Measurements from ENCODE around the gene OTOP1.
"Not testable (repeated sequence)": the region's sequence is repeated elsewhere in the genome, so short reads cannot be mapped to it uniquely, and the experiment has no call there.

Gene OTOP1, protein sequence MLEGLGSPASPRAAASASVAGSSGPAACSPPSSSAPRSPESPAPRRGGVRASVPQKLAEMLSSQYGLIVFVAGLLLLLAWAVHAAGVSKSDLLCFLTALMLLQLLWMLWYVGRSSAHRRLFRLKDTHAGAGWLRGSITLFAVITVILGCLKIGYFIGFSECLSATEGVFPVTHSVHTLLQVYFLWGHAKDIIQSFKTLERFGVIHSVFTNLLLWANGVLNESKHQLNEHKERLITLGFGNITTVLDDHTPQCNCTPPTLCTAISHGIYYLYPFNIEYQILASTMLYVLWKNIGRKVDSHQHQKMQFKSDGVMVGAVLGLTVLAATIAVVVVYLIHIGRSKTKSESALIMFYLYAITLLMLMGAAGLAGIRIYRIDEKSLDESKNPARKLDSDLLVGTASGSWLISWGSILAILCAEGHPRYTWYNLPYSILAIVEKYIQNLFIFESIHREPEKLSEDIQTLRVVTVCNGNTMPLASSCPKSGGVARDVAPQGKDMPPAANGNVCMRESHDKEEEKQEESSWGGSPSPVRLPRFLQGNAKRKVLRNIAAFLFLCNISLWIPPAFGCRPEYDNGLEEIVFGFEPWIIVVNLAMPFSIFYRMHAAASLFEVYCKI

DNA sequence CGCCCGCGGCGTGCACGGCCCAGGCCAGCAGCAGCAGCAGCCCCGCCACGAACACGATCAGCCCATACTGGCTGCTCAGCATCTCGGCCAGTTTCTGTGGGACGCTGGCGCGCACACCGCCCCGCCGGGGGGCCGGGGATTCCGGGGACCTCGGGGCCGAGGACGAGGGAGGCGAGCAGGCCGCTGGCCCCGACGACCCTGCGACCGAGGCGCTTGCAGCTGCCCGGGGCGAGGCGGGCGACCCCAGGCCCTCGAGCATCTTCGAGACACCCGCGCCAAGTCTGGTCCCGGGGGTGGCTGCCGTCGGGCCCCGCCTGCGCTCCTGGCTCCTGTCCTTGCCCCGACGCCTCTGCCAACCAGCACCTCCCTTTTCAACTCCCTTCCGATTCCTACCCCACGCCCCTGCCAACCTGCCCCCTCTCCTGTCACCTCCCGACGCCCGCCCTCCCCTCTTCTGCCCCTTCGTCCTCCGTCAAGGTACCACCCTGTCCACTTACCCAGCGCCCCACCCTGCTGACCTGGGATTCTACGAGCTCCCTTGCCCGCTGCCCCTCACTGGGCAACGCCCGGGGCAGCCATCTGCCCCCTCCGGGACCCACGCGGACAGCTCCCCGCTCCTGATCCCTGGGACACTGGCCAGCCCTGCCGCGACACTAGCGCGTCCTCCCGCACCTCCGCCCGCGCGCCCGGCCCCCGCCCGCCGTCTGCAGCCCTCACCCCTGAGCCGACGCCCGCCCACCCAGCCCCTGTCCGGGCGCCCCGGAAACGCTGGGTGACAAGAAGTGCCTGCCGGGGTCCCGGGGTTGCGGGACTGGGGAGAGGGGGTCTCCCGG lies at the start of gene OTOP1:
Gene OTOP1, minus strand, starts transcription at position 324 of the 833 bp plus-strand sequence. Its CDS starts 65 bp downstream, at position 259.
- DNase-seq = no peak

DNA sequence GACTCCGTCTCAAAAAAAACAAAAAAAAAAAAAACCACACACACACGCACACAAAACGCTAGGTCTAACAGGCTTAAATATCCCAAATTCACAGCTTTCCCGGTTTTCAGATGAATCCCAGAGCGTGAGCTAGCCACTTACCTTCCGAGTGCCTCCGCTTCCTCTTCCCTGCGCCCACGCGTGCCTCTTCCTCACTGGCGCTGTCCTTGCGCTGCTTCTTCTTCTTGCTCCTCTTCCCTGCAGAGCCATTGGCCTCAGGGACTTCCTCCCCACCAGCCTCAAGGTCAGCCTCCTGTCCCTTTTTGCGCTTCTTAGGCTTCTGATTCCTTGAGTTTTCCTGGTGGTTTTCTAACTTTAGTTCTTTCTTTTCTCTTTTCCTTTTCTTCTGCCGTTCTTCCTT lies 47.5 kb upstream of the OTOP1 start:
- no peak for DNase-seq

DNA sequence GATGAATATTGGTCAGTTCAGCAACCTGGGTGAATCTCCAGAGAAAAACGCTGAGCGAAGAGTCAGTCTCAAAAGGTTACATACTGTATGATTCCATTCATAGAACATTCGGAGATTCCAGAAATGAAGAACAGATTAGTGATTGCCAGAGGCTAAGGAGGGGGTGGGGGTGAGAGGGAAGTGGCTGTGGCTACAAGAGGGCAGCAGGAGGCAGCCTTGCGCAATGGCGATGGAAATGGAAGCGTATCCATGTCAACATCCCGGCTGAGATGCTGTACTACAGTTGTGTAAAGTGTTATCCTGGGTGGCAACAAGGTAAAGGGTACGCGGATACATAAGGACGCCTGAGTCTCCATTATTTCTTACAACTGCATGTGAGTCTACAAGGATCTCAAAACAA lies 45.2 kb upstream of the OTOP1 start:
- no peak for DNase-seq

DNA sequence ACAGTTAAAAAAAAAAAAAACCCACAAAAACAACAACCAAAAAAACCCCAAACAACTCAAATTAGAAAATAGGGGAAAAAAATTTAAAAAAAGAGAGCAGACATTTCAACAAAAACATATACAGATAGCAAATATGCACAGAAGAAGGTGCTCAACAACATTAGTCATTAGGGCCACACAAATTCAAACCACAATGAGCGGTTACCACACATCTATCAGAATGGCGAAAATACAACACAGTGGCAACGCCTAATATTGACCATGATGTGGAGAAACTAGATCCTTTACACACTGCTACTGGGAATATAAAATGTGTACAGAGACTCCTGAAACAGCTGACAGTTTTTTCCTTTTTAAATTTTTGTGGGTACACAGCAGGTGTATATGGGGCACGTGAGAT lies 43.8 kb upstream of the OTOP1 start:
- DNase-seq = no peak

DNA sequence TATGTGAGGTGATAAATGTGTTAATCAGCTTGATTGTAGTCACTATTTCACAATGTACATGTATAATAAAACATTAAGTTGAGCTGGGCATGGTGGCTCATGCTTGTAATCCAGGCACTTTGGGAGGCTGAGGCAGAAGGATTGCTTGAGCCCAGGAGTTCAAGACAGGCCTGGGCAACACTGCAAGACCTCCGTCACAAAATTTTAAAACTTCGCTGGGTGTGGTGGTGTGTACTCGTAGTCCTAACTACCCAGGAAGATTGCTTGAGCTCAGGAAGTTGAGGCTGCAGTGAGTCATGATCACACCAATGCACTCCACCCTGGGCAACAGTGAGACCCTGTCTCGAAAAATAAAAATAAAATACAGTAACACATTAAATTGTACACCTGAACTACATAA lies 43.1 kb upstream of the OTOP1 start:
- no peak for DNase-seq

DNA sequence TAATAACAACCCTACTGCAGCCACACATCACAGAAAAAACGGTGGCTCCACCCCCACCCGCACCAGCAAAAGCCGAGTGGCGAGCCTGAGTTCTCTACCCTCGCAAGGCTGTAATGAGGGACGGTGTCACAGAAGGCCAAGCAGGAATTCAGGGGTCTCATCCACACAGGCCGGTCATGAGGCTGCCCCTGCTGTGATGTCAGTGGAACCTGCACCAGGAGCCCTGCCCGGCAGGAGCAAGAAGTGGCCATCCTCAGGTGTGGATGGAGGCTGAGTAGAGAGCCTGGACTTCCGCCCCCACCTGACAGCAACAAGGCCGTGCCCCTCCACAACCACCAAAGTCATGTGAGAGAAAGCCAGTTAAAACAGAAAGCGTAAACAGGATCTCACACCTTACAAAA lies 42.6 kb upstream of the OTOP1 start:
- DNase-seq = no peak

DNA sequence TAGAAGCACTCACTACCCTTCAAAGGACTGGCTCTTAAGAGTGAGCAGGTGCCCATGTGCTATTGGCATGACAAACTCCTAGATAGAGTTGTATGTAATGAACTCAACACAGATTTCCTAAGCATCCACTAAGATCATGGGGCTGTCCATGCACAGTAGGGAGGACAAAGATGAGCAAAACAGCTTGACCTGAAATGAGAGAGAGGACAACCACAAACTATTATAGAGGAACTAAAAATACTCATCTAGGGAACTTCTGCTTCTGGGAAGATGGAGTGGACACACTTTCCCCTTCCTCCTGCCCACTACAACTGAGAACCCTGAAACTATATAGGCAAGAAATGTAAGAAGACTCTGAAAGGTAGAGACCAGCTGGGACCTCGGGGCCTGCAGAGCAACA lies 42.0 kb upstream of the OTOP1 start:
- no peak for DNase-seq

DNA sequence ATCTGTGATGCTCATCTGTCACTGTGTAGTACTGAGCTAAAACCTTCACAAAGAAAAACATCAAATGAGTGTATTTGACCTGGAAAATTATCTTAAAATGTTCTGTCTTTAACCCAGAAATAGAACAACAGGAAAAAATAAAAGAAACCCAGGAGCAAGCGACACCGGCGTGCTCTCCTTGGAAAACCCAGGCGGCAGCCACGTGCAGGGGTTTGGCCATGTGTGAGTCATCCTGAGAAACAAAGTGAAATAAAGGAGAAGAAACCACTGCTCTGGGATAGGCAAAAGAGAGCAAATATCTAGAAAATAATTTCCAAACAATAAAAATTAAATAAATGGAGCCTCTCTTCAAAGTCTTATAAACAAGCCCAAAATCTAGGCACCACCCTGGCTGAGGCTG lies 41.3 kb upstream of the OTOP1 start:
- no peak for DNase-seq

DNA sequence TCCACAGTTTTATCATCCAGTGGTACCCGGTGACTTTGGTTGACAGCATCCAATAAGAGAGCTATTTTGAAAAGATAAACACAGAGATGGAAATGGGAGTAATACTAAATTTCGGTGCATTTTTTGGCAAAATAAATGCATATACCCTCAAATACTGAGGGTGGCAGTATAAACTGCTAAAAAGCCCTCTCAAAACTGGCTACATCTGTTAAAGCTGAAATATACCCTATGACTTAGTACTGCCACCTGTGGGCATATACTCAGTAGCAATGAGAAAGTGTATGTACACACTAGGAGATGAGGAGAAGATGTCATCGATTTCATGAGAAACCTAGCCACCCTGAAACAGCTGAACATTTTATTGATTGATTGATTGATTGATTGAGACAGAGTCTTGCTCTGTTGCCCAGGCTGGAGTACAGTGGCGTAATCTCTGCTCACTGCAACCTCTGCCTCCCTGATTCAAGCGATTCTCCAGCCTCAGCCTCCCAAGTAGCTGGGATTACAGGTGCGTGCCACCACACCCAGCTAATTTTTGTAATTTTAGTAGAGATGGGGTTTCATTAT lies 33.5 kb upstream of the OTOP1 start:
- peak; percentile 32 for DNase-seq

DNA sequence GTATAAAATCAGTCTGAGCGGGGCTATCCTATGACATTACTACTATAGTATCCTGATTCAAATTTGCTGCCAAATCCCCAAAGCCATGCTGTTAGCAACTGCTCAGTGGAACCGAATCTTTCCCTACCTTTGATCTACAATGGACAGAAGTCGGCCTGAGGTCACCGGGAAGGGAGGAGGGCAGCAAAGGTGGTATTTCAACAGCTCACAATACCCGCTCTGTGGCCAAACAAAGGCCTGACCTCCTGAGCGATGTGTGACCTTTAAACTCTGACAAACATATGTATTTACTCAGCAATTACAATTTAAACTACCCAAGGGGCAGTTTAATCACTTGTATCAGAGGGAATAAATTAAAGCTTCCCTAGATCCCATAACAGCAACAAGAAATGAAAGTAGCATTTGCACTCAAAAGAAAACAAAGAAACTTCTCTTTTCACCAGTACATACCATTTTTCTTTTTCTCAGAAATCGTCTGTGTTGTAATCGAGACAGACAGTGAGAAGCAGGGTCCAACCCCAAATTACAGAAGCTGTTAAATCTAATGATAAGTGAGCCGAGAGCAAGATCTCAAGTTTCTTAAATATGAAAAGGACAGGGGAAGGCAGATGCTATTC lies 32.9 kb upstream of the OTOP1 start:
- no peak for DNase-seq

DNA sequence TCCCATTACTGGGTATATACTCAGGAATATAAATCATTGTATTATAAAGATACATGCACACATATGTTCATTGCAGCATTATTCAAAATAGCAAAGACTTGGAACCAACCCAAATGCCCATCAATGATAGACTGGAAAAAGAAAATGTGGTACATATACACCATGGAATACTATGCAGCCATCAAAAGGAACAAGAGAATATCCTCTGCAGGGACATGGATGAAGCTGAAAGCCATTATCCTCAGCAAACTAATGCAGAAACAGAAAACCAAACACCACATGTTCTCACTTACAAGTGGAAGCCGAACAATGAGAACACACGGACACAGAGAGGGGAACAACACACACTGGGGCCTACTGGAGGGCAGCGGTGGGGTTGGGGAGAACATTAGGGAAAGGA lies 31.0 kb upstream of the OTOP1 start:
- DNase-seq = not testable (repeated sequence)

DNA sequence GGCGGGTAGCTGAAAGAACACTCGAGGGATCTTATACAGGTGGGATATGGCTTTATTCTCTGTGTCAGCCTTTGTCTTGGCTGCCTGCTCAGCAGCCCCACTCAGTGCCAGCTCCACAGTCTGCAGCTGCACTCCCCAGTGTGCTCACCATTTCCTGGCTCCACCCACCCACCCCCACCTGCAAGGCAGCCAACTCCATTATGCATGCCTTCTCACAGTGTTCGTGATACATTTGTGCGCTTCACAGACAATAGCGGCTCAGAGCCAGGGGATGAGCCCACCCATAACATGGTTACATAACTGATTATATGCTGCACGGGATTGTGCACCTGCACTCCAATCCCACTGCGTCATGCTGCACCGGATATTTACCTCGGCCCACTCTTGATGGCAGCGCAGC lies 30.1 kb upstream of the OTOP1 start:
- DNase-seq = peak; percentile 8

DNA sequence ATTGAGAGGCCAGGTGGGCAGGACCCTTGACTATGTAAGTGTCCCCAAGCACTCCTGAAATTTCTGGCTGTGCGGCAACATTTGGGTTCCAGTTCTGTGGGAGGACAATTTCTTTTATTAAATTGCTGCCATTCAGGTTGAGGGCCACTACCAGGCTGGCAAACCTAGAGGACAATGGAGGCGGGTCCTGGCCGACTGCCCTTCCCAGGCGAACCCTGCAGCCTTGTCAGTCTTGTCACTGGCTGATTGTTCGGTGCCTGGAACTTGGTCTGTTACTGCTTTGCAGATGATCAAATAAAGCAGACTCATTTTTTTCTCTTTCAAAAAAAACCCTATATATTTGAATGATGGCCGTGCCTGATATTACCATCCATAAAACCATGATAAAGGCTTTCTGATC lies 27.9 kb upstream of the OTOP1 start:
- DNase-seq = no peak

DNA sequence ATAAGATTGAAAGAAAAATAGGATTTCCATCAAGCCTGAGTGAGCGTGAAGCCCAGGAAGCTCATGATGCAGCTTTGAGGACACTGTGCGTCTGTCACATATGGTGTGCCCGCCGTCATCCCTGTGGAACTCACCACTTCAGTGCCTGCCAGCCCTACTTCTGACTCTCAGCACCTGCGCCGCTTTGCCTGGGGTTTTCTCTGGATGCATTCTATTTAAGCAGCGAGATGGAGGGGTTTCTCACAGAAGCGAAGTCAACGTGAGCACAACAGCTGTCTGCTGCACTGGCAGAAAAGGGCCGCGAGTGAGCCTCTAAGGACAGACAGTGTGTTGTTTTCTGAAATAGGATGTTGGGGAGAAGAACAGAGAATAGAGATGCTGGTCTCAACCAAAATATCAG lies 27.5 kb upstream of the OTOP1 start:
- DNase-seq = no peak

DNA sequence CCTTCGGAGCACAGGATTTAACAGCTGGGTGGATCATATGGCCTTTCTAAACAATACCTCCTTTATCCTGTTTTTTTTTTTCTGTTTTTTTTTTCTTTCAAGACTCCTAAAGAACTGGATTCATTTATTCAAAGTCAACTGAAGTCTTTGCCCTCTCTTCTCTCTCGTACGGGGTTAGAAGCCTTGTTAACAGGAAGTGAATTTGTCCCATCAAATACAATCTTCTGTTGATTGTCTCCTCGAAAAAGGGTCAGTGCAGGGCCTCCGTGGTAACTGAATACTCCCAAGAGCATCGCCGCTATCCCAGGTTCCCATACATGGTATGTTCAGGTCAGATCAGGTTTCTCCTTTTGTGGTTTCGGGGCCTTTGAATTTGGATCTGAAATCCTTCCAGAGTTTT lies 23.1 kb upstream of the OTOP1 start:
- DNase-seq = no peak

DNA sequence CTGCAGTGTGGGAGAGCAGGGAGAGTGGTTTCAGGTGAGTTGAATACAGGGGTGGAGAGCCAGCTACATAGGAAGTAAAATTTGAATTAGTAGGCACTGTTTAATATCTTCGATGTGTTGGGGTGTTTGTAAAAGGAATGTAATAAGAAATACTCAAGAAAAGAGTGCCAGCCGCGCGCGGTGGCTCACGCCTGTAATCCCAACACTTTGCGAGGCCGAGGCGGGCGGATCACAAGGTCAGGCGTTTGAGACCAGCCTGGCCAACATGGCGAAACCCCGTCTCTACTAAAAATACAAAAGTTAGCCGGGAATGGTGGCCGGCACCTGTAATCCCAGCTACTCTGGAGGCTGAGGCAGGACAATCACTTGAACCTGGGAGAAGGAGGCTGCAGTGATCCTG lies 22.6 kb upstream of the OTOP1 start:
- not testable (repeated sequence) for DNase-seq

DNA sequence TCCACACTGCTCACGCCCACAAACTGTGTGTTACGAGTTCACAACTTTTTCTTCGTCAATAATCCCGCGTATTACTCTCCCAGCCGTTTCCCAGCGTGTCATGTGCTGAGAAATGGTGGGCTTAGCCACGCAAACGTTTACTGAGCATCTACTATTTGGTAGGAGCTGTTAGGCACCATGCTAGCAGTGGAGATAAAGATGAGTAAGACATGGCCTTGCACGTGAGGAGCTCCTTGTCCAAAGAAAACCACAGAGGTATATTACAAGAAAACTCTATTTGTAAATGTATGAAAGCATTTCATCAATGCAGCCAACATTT lies 22.1 kb upstream of the OTOP1 start:
- no peak for DNase-seq

DNA sequence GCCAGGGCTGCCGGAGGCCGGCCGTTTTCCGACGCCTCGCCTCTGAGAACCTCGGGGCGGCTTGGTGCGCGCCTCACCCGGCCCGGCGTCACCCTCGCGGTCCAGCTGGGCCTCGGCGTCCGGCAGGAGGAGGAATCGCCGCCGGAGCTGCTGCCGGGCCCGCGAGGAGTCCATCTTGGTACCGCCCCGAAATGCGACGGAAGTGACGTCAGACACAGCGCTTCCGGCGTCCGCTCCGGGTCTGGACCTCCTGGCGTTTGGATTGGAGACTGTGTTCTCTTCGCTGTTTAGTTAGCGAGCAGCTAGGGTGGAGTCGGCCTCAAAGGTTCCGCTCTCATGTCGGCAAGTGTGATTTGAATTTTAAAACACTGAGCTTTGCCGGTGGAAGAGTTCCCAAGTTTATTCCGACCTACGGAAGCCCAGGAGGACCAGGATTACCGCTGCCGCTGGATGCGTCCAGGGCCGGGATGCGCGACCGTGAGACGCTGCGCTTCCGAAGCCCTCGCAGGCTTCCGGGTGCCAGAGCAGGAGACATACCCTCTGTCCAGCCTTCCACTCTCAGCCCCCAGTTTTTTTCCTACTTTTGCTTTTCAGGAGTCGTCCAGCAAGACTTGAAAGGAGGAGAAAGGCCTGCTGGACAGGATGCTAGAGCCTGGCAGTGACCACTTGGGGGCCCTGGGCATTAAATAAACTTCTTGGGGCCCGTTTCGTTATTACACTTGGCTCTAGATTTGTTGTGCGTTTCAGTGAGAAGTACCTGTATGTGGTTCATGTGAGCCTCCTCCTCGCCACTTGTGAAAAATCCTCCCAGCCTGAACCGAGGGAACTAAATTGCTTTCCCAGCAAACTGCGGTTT lies 21.5 kb upstream of the OTOP1 start, which contains the start of gene TMEM128:
Gene TMEM128, minus strand, starts transcription at position 195 of the 856 bp plus-strand sequence. Its CDS starts 21 bp downstream, at position 174.
- DNase-seq = peak; percentile 88

DNA sequence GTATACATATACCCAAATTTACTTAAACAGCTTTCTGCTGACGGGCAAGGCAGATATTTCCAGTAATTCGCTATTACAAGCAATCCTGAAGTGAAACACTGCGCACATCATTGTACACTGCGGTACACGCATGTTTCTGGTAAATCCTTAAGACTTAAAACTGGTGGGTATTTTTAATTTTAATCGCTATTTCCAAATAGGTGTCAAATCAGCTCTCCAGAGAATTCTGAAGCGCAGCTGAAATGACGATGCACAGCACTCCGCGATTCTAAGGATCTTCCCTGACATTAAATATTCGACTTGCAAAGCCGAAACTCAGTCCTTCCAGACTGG lies 20.9 kb upstream of the OTOP1 start:
- no peak for DNase-seq

DNA sequence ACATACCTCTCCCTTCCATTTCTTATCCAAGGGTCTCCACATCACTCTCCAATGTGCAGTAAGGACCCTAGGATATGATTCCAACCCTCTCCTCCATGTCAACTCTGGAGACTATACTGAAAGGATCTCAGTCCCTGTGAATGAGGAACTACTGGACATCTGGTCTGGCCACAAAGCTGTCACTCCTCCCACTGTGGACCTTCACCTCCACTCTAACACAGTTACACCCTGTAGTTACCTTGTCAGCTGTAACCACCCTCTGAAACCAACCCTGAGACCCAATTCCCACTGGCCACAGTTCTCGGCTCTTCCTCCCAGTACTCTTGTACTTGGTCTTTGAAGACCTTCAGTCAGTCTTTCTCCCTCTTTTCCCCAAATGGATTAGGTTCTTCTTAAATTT lies 18.4 kb upstream of the OTOP1 start:
- DNase-seq = no peak

DNA sequence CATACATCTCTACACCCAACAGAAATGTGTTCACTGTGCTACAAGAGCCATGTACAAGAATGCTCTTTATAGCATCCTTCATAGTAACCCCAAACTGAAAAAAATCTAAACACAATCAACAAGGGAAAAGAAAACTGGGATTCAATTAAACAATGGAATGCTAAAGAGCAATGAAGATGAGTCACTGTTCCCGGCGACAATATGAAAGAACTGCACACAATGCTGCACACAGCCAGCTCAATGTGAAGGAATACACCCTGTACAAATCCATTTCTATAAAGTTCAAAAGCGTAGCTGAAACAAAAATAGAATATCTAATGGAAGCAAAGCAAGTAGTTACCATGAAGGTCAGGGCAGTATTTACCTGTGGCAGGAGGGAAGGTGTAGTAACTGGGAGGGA lies 12.8 kb upstream of the OTOP1 start:
- not testable (repeated sequence) for DNase-seq

DNA sequence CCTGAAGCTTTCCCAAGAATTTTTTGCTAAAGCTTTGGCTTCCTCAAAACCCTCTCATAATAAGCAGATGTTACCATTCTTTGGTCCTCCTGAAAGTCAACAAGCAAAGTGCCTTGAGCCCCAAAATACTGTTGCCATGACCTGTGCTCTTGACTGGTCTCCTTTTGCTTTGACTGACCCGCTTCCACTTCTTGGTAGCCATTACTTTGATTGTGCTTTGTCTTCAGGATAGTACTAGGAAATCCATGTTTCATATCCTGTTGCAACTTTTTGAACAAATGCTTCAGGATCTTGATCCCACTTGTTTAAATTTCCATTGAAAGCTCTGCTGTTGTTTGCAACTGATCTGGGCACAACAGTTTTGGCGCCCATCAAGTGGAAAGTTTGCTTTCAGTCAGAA lies 6.9 kb upstream of the OTOP1 start:
- DNase-seq = no peak
